Ramos (cell line): Measurements from ENCODE around the gene PHF20.
"Not testable (repeated sequence)": the region's sequence is repeated elsewhere in the genome, so short reads cannot be mapped to it uniquely, and the experiment has no call there.

Experiments used
- in situ Hi-C: fragments of 300-500 bp; cut with MboI; formaldehyde crosslinking; loops from one replicate; pipeline ENCODE4 v1.14.3; 2022; ENCODE audit warnings: low sequenced_read_pairs; ENCODE audit not compliant: unreplicated experiment

Gene PHF20

DNA sequence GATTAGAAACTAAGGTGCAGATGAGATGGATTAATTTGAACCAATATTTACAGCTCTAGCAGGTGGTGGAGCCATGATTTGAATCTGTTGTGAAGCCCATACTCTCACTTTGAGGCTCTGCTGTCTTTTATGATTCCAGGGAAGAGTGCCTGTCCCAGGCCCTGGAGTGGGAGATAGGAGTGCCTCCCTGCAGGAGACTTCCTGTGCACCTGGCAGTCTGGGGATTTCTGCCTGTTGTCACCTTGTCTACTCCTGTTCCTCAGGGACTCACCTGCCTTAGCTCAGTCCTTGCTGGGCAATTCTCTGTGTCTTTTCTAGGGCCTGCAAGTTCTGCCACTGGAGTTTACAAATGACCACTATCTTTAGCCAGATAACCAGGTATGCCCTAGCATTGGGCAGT, 136.2 kb downstream of the PHF20 start:
- in situ Hi-C loops = no loop called here

DNA sequence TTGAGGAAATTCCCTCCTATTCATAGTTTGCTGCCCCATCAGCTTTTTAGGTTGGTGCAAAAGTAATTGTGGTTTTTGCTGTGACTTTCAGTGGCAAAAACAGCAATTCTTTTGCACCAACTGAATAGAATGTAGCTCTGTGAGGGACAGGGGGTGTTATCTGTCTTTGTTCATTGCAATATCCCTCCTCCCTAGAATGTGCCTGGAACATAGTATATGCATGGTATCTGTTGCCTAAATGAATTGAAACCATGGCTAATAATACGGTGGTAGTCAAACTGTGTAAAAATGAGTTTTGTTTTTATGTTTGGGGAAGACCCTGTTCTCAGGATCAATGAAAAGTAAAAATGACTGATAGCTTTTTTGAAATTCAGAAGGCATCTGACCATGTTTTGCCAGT, 137.4 kb downstream of the PHF20 start:
- in situ Hi-C loops = no loop called here

GRCh38 chr20:35909796-35910195, 138.0 kb downstream of the PHF20 start:
- in situ Hi-C loops = no loop called here

DNA sequence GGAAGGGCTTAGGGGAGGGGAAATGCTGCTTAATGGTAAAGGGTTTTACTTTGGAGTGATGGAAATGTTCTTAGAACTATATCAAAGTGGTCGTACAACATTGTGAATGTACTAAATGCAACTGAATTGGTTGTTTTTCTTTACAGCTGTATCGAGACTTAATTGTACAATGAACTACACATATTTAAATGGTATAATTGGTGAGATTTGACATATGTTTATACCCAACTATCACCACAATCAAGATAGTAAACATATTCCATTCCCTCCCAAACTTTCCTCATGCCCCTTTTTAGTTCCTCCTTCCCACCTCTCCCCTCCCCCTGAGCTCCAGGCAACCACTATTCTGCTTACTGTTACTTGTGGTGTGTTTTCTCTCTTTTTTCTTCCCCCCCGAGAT, 138.4 kb downstream of the PHF20 start:
- in situ Hi-C loops = no loop called here

DNA sequence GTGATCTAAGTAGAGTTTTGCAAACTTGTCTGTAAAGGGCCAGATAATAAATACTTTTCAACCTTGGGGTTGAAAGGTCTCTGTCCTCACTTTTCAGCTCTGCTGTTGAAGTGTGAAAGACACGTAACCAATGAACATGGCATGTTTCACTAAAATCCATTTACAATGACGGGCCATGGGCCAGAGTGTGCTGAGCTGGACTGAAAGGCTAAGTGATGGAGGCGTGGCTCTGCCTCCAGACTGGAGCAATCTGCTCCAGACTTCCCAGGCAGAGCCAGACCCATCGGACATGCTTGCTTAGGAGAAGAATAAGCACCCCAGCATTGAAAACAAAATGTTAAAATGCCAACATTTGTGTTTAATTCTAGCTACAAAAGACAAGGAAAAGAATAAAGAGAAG, 141.1 kb downstream of the PHF20 start:
- in situ Hi-C loops = no loop called here

GRCh38 chr20:35917077-35917476, 145.3 kb downstream of the PHF20 start:
- in situ Hi-C loops = no loop called here

GRCh38 chr20:35918021-35918420, 146.2 kb downstream of the PHF20 start:
- in situ Hi-C loops = no loop called here

GRCh38 chr20:35920523-35920922, 148.7 kb downstream of the PHF20 start:
- in situ Hi-C loops = no loop called here

- in situ Hi-C loops = no loop called here
Observed at GRCh38 chr20:35929301-35929700, 157.5 kb downstream of the PHF20 start.

DNA sequence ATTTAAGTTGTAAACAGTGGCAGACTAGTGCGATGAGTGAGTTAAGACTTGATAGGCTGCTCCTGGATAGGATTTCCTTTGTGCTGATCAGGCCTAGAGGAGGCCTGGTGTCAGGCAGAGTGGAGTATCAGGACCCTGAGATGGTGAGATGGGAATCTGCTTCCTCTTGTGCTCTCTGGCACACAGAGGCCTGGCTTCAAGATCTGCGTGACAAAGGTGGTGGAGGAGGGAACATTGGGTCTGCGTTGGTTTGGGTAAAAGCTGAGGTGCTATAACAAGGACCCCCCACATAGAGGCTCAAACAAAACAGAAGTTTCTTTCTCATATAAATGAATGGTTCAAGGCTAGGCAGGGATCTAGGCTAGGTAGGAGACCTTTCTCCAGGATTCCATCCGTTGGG, 162.2 kb downstream of the PHF20 start:
- in situ Hi-C loops = no loop called here

DNA sequence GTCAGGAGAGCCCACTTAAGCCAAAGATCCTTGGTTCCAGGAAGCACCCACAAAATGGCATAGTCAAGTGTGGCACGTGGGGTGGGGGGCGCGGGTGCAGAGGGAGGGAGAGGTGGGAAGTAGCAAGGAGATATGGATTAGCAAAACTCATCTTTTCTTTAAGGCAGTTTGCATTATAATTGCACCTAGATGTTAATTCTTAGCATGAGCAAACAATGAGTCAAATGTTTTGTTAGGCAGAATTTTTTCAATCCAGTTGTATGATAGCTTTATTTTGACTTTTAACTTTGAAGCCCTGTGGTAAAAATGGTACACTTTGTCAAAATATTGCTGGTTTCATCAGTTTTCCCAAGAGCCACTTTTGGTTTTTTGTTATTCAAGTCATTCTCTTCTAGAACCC, 167.4 kb downstream of the PHF20 start:
- in situ Hi-C loops = no loop called here

- in situ Hi-C loops = no loop called here
Observed at GRCh38 chr20:35941620-35942019, 169.8 kb downstream of the PHF20 start.

DNA sequence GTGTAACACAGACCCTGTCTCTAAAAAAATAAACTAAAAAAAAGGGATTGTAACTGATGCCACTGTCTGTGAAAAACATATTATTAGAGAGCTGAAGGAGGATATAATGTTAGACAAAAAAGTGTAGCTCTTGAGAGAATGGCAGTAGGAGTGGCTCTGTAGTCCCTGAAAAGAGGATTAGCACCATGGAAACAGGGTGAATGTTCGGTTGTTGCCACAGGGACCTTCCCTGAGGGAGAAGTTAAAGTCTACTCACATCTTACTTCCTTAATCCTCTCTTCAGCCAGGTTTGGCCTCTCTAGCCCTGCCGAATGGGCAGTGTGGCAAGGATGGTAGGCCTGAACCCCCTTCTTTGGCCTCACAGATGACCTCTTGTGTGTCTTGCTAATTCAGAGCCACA, 170.4 kb downstream of the PHF20 start:
- in situ Hi-C loops = no loop called here

GRCh38 chr20:35947489-35947888, 175.7 kb downstream of the PHF20 start:
- in situ Hi-C loops = no loop called here

DNA sequence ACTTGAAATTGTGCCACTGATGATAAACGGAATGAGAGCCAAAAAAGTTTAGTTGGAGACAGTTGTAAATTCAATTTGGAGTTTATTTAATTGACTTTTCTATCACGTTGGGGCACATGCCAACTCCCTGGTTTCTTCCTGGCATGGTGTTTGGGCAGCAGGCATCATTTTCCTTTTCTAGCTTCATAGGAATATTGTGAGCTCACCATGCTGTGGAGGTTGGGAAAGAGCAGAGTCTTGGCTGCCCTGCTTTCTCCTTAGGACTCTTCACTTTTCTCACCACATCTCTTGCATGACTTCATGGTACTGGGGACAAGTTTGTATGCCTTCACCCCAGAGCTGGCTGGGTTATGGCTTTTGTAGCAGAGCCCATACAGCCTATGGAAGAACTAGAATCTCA, 176.1 kb downstream of the PHF20 start:
- in situ Hi-C loops = no loop called here

GRCh38 chr20:35950093-35950492, 178.3 kb downstream of the PHF20 start:
- in situ Hi-C loops = no loop called here

DNA sequence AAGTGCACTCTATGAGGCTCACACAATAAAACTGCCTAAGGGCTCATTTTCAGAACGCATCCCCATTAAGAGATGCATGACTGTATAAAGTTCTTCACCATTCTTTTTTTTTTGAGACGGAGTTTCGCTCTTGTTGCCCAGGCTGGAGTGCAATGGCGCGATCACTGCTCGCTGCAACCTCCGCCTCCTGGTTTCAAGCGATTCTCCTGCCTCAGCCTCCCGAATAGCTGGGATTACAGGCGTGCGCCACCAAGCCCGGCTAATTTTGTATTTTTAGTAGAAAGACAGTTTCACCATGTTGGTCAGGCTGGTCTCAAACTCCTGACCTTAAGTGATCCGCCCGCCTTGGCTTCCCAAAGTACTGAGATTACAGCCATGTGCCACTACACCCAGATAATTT, 180.3 kb downstream of the PHF20 start:
- in situ Hi-C loops = not testable (repeated sequence)

DNA sequence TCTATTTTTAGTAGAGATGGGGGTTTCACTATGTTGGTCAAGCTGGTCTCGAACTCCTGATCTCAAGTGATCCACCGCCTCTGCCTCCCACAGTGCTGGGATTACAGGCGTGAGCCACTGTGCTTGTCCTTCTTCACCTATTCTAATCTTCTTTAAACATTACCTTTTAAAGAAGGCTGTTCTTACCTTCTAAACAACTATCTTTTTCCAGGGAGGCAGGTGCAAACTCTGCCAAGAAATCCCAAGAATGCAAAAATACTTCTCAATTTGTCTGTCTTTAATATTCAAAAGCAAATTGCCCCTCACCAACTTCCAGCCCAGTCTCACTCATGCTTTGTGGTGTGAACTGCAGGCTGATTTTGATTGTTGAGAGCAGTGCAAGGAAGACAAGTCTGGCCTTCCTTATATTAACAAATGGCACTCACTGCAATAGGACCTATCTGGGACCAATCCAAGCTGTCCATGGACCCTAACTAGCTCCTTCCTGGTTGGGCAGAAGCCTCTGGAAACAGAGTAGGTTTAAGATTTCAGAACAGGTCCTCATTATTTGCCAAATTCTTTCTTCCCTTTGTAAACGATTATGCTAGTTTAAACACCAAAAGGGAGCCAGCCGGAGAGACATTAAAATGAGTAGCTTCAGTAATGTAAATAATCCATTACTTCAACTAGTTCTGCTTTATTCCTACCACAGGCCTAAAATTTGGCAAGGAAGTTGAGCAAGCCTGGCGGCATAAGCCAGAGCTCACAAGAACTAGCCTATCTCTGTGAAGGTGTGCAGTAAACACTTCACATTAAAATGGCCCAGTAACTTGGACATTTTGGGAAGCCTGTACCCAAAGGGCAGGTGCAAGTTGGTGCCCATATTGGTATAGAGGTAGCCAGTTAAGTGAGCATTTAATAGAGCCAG, 180.9 kb downstream of the PHF20 start:
- in situ Hi-C loops = no loop called here

DNA sequence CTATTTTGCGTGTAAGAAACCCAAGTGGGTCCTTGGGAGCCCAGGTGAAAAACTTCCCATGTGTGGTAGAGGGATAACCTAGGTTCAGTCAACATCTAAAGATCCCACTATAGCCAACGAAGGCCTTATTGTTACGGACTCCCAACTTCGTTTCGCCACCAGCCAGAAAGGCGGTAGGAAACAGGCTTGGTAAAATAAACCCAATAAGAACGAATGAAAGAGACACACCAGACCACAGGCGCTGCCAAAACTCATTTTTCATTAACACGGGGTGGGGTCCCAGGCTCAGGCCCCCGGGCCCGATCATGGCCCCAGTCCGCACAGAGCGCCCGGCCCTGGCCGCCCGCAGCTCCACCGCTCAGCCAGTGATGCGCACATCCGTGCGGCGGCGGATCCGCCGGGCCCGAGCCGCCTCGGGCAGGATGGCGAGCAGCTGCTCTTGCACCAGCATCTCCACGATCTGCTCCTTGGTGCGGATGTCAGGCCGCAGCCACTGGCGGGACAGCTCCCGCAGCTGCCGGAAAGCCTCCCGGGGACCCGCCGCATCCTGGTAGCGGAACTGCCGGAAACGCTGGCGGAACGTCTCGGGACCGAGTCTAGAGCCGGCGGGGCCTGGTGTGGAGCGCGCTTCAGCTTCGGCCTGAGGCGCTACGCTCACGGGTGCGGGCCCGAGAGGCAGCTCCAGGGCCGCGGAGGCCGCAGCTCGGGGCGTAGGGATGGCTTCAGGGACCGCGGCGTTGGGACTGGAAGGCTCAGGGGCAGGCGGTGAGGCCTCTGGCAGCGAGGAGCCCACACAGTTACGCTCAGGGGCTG, 181.8 kb downstream of the PHF20 start:
- in situ Hi-C loops = no loop called here

DNA sequence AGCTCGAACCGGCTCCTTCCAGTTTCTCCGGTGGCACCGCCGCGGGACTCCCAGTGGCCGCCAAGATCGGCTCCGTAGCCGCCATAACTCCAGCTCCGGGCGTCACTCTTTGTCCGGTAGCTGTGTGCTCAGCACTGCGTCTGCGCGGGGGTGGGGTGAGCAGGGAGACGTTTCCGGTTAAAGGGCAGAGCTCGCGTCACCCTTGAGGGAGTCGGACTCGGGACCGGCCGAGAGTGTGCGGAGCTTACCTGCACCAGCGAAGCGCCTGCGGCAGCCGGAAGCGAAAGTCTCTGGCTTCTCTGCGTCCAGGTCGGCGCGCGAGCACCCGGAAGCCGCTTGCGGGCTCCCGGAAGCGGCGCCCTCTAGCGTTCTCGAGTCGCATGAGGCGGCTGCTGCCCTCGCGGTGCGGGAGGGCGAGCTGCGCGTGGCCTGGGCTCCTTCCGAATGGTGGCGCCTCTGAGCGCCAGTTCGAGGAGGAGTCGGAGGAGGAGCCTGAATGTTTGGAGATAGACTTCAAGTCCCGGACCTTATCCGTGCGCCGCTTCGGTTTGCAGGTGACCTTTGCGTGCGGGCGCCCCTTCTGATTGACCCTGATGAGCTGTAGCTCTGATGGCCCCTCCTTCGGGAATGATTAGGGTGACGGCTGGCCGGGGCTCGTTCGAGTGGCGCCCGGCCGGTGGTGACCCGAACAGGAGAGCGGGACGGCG, 182.5 kb downstream of the PHF20 start, which contains the start of gene SCAND1:
TSS of gene SCAND1 (minus strand) at position 303 of the 707 bp plus-strand sequence. CDS start at position 85, 218 bp downstream.
- in situ Hi-C loops = no loop called here

GRCh38 chr20:35954907-35955251, 183.1 kb downstream of the PHF20 start:
- in situ Hi-C loops = no loop called here
